KMS-11 (cell line): ENCODE data around the gene CIDEA.

Experiments
- H2AFZ ChIP-seq: fragments of 200-600 bp; sonication (generic); 2 replicates; pipeline ENCODE4 v1.6.1; 2016; ENCODE audit warnings: antibody characterized with exemption, mixed run types, low read depth
- H3K27ac ChIP-seq: fragments of 200-600 bp; sonication (generic); 2 replicates; pipeline ENCODE4 v1.6.1; 2016; ENCODE audit warnings: mild to moderate bottlenecking, mixed run types
- H3K27me3 ChIP-seq: fragments of 200-600 bp; sonication (generic); 2 replicates; pipeline ENCODE4 v1.6.1; 2017; ENCODE audit warnings: mild to moderate bottlenecking, low read depth, mixed run types, moderate library complexity; ENCODE audit not compliant: insufficient read depth
- H3K36me3 ChIP-seq: fragments of 200-600 bp; sonication (generic); 2 replicates; pipeline ENCODE4 v1.6.1; 2017; ENCODE audit warnings: mild to moderate bottlenecking, mixed run types; ENCODE audit not compliant: insufficient read depth
- H3K4me1 ChIP-seq: fragments of 200-600 bp; sonication (generic); 2 replicates; pipeline ENCODE4 v1.6.1; 2016; ENCODE audit warnings: mild to moderate bottlenecking, low read depth, mixed run types; ENCODE audit not compliant: poor library complexity, severe bottlenecking
- H3K4me2 ChIP-seq: fragments of 200-600 bp; sonication (generic); 2 replicates; pipeline ENCODE4 v1.7.0; 2016; ENCODE audit warnings: mild to moderate bottlenecking, mixed run types
- H3K4me3 ChIP-seq: fragments of 200-600 bp; sonication (generic); IDR thresholded peaks from 2 replicates; pipeline ENCODE4 v1.6.1; 2017; ENCODE audit warnings: low read depth, low read length, mixed read lengths; ENCODE audit not compliant: insufficient read depth
- H3K79me2 ChIP-seq: fragments of 200-600 bp; sonication (generic); 2 replicates; pipeline ENCODE4 v1.6.1; 2016; ENCODE audit warnings: low read depth, mixed run types; ENCODE audit not compliant: insufficient read depth
- H3K9ac ChIP-seq: fragments of 200-600 bp; sonication (generic); 2 replicates; pipeline ENCODE4 v1.6.1; 2016; ENCODE audit warnings: mild to moderate bottlenecking, mixed run types
- H4K20me1 ChIP-seq: fragments of 200-600 bp; sonication (generic); 2 replicates; pipeline ENCODE4 v1.6.1; 2016; ENCODE audit warnings: mild to moderate bottlenecking, mixed run types; ENCODE audit not compliant: insufficient read depth
- TF ChIP-seq, protein P1 (sequence below): fragments of 200-600 bp; sonication (generic); conservative IDR thresholded peaks from 2 replicates; pipeline ENCODE4 v1.6.1; 2017; ENCODE audit warnings: low read depth, mild to moderate bottlenecking, antibody characterized with exemption, low read length, moderate library complexity, mixed read lengths

CIDEA gene

GRCh38 chr18:12315490-12315889 lies 61.3 kb downstream of the CIDEA start:
- Histone ChIP-seq H3K79me2 (no peaks in the 10 kb centered on the region), H3K27me3 (no peaks in the 10 kb centered on the region), H2AFZ (no peak overlapping the region), H3K36me3 (no peaks in the 10 kb centered on the region), H3K4me3 (no peak overlapping the region), H3K4me1 (no peaks in the 10 kb centered on the region), H3K27ac (no peak overlapping the region), H3K4me2 (no peak overlapping the region), H3K9ac (no peak overlapping the region), H4K20me1 (no peaks in the 10 kb centered on the region)
- TF ChIP-seq, protein P1, sequence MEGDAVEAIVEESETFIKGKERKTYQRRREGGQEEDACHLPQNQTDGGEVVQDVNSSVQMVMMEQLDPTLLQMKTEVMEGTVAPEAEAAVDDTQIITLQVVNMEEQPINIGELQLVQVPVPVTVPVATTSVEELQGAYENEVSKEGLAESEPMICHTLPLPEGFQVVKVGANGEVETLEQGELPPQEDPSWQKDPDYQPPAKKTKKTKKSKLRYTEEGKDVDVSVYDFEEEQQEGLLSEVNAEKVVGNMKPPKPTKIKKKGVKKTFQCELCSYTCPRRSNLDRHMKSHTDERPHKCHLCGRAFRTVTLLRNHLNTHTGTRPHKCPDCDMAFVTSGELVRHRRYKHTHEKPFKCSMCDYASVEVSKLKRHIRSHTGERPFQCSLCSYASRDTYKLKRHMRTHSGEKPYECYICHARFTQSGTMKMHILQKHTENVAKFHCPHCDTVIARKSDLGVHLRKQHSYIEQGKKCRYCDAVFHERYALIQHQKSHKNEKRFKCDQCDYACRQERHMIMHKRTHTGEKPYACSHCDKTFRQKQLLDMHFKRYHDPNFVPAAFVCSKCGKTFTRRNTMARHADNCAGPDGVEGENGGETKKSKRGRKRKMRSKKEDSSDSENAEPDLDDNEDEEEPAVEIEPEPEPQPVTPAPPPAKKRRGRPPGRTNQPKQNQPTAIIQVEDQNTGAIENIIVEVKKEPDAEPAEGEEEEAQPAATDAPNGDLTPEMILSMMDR, result no peak

GRCh38 chr18:12315911-12316310 lies 61.8 kb downstream of the CIDEA start:
- TF ChIP-seq, protein P1, result no peak
- Histone ChIP-seq H3K27ac (no peak overlapping the region), H2AFZ (no peak overlapping the region)

GRCh38 chr18:12317664-12318333 lies 63.6 kb downstream of the CIDEA start:
- H3K79me2 ChIP-seq, result no peaks in the 10 kb centered on the region

More at GRCh38 chr18:12315911-12316310, 61.8 kb downstream of the CIDEA start:
- H3K4me3 ChIP-seq, result no peak overlapping the region
- no peak overlapping the region for H3K4me2 ChIP-seq
- H3K27me3 ChIP-seq, result no peaks in the 10 kb centered on the region
- H3K79me2 ChIP-seq, result no peaks in the 10 kb centered on the region
- H3K9ac ChIP-seq, result no peak overlapping the region
- no peaks in the 10 kb centered on the region for H3K4me1 ChIP-seq
- H3K36me3 ChIP-seq, result no peaks in the 10 kb centered on the region
- no peaks in the 10 kb centered on the region for H4K20me1 ChIP-seq

GRCh38 chr18:12318334-12318697 lies 64.2 kb downstream of the CIDEA start:
- Histone ChIP-seq H3K4me2 (no peak overlapping the region), H3K4me3 (no peak overlapping the region), H3K27ac (no peak overlapping the region), H4K20me1 (no peaks in the 10 kb centered on the region), H3K9ac (no peak overlapping the region), H2AFZ (no peak overlapping the region), H3K36me3 (no peaks in the 10 kb centered on the region), H3K4me1 (no peaks in the 10 kb centered on the region), H3K79me2 (no peaks in the 10 kb centered on the region), H3K27me3 (no peaks in the 10 kb centered on the region)
- TF ChIP-seq, protein P1, result no peak

More at GRCh38 chr18:12317664-12318333, 63.6 kb downstream of the CIDEA start:
- no peaks in the 10 kb centered on the region for H3K27me3 ChIP-seq
- no peak overlapping the region for H3K4me3 ChIP-seq
- H4K20me1 ChIP-seq, result no peaks in the 10 kb centered on the region
- H3K4me1 ChIP-seq, result no peaks in the 10 kb centered on the region
- TF ChIP-seq, protein P1, result no peak
- no peak overlapping the region for H2AFZ ChIP-seq
- no peak overlapping the region for H3K9ac ChIP-seq
- H3K4me2 ChIP-seq, result no peak overlapping the region
- no peak overlapping the region for H3K27ac ChIP-seq
- no peaks in the 10 kb centered on the region for H3K36me3 ChIP-seq
